ENCODE data around the gene MAPK8. TPM values are rescaled to one million over a fixed set of nuclear protein-coding genes. Genes with fewer than 3 reads are reported as not detected.

MAPK8 gene
- total and polyA plus RNA-seq, 12 donors = 7.4 to 41.9 (median 30.0) TPM

DNA sequence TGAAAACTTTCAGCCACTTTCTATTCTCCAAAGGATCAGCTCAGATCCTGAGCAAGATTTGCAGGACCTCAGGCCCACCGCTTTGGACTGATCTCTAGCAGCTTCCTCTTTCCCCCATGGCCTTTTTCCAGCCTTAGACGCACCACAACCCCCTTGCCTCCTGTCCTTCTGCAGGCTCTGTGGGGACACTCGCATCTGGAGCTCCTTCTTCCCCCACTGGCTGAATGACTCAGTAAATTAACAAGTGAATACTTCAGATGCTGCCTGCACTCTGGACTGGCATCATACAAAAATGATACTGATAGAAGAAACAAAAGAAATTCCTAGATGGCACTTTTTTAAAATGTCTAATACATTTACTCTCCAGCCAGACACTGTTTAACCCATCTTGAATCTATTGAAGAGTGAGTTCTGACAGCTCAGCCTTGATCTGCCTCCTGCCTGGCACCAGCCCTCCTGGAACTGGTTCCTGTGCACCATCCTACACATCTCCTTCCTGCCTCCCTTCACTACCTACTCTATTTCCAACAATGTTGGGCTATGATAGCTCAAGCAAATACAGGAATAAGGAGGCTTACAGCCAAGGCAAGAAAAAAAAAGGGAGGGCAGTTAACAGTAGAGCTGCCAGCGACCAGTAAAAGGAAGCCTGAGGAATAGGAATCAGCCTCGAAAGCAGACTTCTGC is 35.3 kb upstream of the MAPK8 start:
- TF ChIP-seq, protein P1, sequence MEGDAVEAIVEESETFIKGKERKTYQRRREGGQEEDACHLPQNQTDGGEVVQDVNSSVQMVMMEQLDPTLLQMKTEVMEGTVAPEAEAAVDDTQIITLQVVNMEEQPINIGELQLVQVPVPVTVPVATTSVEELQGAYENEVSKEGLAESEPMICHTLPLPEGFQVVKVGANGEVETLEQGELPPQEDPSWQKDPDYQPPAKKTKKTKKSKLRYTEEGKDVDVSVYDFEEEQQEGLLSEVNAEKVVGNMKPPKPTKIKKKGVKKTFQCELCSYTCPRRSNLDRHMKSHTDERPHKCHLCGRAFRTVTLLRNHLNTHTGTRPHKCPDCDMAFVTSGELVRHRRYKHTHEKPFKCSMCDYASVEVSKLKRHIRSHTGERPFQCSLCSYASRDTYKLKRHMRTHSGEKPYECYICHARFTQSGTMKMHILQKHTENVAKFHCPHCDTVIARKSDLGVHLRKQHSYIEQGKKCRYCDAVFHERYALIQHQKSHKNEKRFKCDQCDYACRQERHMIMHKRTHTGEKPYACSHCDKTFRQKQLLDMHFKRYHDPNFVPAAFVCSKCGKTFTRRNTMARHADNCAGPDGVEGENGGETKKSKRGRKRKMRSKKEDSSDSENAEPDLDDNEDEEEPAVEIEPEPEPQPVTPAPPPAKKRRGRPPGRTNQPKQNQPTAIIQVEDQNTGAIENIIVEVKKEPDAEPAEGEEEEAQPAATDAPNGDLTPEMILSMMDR (IDR thresholded peaks at IDR 0.05) = no peak
- Histone ChIP-seq H3K4me3 (no peak overlapping the region), H3K36me3 (no peaks in the 10 kb centered on the region), H3K4me1 (no peaks in the 10 kb centered on the region), H3K9me3 (peaks cover 0 to 4% (median 0%) of the 10 kb centered on the region in 11 donors), H3K27ac (no peak overlapping the region), H3K27me3 (peaks cover 0 to 4% (median 0%) of the 10 kb centered on the region in 7 donors)
- DNase-seq (no peak), ATAC-seq (no peak)
- 53 to 70% methylated on average over 5 of the region's 5 CpGs for WGBS, 2 donors
- intact Hi-C loops (cut with DNase I) = no loop called here

DNA sequence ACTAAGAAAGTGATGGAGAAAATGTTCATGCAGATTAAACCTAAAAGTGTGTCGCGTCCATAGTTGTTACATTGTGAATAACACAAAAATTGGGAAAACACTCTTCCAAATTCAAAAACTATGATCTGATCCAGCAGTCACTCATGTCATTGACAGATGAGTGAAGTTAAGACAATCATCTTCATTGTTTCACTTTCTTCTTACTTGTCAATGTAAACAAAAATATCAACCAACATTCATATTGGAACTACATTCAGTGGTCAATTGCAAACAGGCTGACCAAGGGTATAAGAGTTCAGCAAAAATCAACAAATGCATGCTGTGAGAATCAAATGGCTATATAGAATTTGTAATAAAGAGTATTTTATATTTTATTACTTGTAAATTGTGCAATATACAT is 33.8 kb upstream of the MAPK8 start:
- TF ChIP-seq, protein P1 (IDR thresholded peaks at IDR 0.05) = no peak
- no peaks in the 10 kb centered on the region for H3K4me1 ChIP-seq
- no peak for DNase-seq
- intact Hi-C loops (cut with DNase I) = no loop called here
- peaks cover 0 to 6% (median 0%) of the 10 kb centered on the region in 7 donors for H3K27me3 ChIP-seq
- ATAC-seq = no peak
- H3K4me3 ChIP-seq = no peak overlapping the region
- H3K36me3 ChIP-seq = no peaks in the 10 kb centered on the region
- 98 to 100% methylated on average over 2 of the region's 2 CpGs for WGBS, 2 donors
- H3K9me3 ChIP-seq = peaks cover 0 to 7% (median 0%) of the 10 kb centered on the region in 11 donors
- H3K27ac ChIP-seq = no peak overlapping the region

DNA sequence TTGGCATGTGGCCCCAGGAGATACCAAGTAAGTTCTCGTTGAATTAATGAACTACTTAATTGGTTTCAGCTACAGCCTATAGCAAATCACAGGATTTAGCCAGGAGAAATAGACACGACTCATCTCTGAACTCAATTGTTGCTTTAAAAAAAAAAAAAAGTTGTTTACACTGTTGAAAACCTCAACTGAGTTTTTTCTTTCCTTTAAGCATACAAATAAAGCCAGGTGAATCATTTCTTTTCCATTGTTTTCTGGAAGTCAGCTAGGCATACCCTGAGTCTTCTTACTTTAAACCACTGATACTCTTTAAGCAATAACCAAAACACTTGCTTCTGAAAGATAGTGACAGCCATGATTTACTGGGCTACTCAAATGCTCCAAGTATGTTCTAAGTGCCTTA is 32.7 kb upstream of the MAPK8 start:
- H3K4me1 ChIP-seq = no peaks in the 10 kb centered on the region
- TF ChIP-seq, protein P1 (IDR thresholded peaks at IDR 0.05) = no peak
- H3K4me3 ChIP-seq = no peak overlapping the region
- peaks cover 0 to 6% (median 0%) of the 10 kb centered on the region in 7 donors for H3K27me3 ChIP-seq
- intact Hi-C loops (cut with DNase I) = no loop called here
- no peak for DNase-seq
- WGBS, 2 donors = 85 to 90% methylated on average over 2 of the region's 2 CpGs
- no peak overlapping the region for H3K27ac ChIP-seq
- no peak for ATAC-seq
- no peaks in the 10 kb centered on the region for H3K36me3 ChIP-seq
- peaks cover 0 to 8% (median 0%) of the 10 kb centered on the region in 11 donors for H3K9me3 ChIP-seq

DNA sequence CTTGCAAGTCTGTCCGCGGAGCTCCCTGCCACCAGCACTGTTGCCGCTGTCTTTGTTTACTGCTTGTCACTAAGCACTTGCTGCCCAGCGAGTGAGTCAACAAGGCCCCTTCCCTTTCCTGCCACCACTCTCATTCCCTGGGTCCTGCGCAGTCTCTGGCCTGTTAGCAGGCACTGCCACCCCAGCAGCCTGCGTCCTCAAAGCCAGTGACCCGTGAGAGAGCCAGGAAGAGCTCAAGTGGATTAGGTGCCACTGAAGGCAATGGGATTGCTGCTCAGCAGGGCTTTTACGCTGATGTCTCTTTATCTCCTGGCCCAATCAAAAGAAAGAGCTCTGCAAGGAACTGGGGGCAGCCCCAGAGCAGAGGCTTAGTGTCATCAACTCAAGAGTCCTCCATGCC is 31.8 kb upstream of the MAPK8 start, which contains the start of gene FRMPD2:
Gene FRMPD2, minus strand, starts transcription at position 61 of the 400 bp plus-strand sequence. CDS start 129 bp downstream, outside the sequence.
- Histone ChIP-seq H3K27ac (no peak within 1 kb of the TSS), H3K27me3 (peaks cover 0 to 6% (median 0%) of the 10 kb centered on the region in 7 donors), H3K9me3 (peaks cover 0 to 8% (median 0%) of the 10 kb centered on the region in 11 donors), H3K4me1 (no peaks in the 10 kb centered on the region), H3K36me3 (no peaks in the 10 kb centered on the region), H3K4me3 (no peak within 1 kb of the TSS)
- DNase-seq (no peak), ATAC-seq (peak in 1 of 8 donors; percentile 65)
- WGBS, 2 donors = 67 to 70% methylated on average over 8 of the region's 8 CpGs
- TF ChIP-seq, protein P1 (IDR thresholded peaks at IDR 0.05) = no peak
- intact Hi-C loops (cut with DNase I) = no loop called here
